Measurements from ENCODE around the gene SERHL2. TPM values are rescaled to one million over a fixed set of nuclear protein-coding genes. Genes with fewer than 3 reads are reported as not detected.

SERHL2 gene
- total and polyA plus RNA-seq, 4 donors: 1.7 to 3.3 (median 2.6) TPM

GRCh38 chr22:42621505-42622002 lies 67.8 kb downstream of the SERHL2 start:
- WGBS, 2 donors: 54 to 65% methylated on average over 11 of the region's 11 CpGs
- H3K4me1 ChIP-seq (ENCODE audit: control insufficient read depth in 5 of 5, insufficient read depth in 5 of 5, low read length in 5 of 5): peaks cover 0 to 19% (median 0%) of the 10 kb centered on the region in 5 donors
- no peak overlapping the region for H3K4me3 ChIP-seq
- DNase-seq (peak; percentile 36 to 63 (median 43)), ATAC-seq (ENCODE audit: insufficient read depth, low FRiP score) (no peak)
- H3K9me3 ChIP-seq (ENCODE audit: control insufficient read depth in 4 of 4, insufficient read depth in 3 of 4, low read length in 3 of 4): no peaks in the 10 kb centered on the region
- peak overlapping the region in 1 of 2 donors; percentile 46 for H3K27ac ChIP-seq (ENCODE audit: low read depth in 1 of 2, low read length in 1 of 2)
- peaks cover 11 to 43% (median 24%) of the 10 kb centered on the region in 4 donors for H3K36me3 ChIP-seq (ENCODE audit: control insufficient read depth in 4 of 4, insufficient read depth in 4 of 4, low read length in 4 of 4)
- no peak overlapping the region for H3K9ac ChIP-seq (ENCODE audit: insufficient read depth in 1 of 2, low read length in 2 of 2)
- TF ChIP-seq, protein P1, sequence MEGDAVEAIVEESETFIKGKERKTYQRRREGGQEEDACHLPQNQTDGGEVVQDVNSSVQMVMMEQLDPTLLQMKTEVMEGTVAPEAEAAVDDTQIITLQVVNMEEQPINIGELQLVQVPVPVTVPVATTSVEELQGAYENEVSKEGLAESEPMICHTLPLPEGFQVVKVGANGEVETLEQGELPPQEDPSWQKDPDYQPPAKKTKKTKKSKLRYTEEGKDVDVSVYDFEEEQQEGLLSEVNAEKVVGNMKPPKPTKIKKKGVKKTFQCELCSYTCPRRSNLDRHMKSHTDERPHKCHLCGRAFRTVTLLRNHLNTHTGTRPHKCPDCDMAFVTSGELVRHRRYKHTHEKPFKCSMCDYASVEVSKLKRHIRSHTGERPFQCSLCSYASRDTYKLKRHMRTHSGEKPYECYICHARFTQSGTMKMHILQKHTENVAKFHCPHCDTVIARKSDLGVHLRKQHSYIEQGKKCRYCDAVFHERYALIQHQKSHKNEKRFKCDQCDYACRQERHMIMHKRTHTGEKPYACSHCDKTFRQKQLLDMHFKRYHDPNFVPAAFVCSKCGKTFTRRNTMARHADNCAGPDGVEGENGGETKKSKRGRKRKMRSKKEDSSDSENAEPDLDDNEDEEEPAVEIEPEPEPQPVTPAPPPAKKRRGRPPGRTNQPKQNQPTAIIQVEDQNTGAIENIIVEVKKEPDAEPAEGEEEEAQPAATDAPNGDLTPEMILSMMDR (IDR thresholded peaks at IDR 0.05; ENCODE audit: control extremely low read depth, extremely low read depth): peak; percentile 62
- H3K27me3 ChIP-seq (ENCODE audit: control insufficient read depth in 3 of 3, insufficient read depth in 3 of 3, low read length in 2 of 3): no peaks in the 10 kb centered on the region

- peaks cover 0 to 19% (median 0%) of the 10 kb centered on the region in 5 donors for H3K4me1 ChIP-seq (ENCODE audit: control insufficient read depth in 5 of 5, insufficient read depth in 5 of 5, low read length in 5 of 5)
- H3K9ac ChIP-seq (ENCODE audit: insufficient read depth in 1 of 2, low read length in 2 of 2): no peak overlapping the region
- H3K4me3 ChIP-seq: no peak overlapping the region
- H3K27me3 ChIP-seq (ENCODE audit: control insufficient read depth in 3 of 3, insufficient read depth in 3 of 3, low read length in 2 of 3): no peaks in the 10 kb centered on the region
- TF ChIP-seq, protein P1 (IDR thresholded peaks at IDR 0.05; ENCODE audit: control extremely low read depth, extremely low read depth): no peak
- no peaks in the 10 kb centered on the region for H3K9me3 ChIP-seq (ENCODE audit: control insufficient read depth in 4 of 4, insufficient read depth in 3 of 4, low read length in 3 of 4)
- WGBS, 2 donors: 92 to 96% methylated on average over 20 of the region's 20 CpGs
- ATAC-seq (ENCODE audit: insufficient read depth, low FRiP score) (no peak), DNase-seq (no peak)
- peaks cover 11 to 49% (median 27%) of the 10 kb centered on the region in 4 donors for H3K36me3 ChIP-seq (ENCODE audit: control insufficient read depth in 4 of 4, insufficient read depth in 4 of 4, low read length in 4 of 4)
- no peak overlapping the region for H3K27ac ChIP-seq (ENCODE audit: low read depth in 1 of 2, low read length in 1 of 2)
These were observed 68.4 kb downstream of the SERHL2 start for GRCh38 chr22:42622061-42622710.

GRCh38 chr22:42623301-42623751 lies 69.6 kb downstream of the SERHL2 start:
- Histone ChIP-seq H3K9ac (ENCODE audit: insufficient read depth in 1 of 2, low read length in 2 of 2) (no peak overlapping the region), H3K9me3 (ENCODE audit: control insufficient read depth in 4 of 4, insufficient read depth in 3 of 4, low read length in 3 of 4) (no peaks in the 10 kb centered on the region), H3K36me3 (ENCODE audit: control insufficient read depth in 4 of 4, insufficient read depth in 4 of 4, low read length in 4 of 4) (peaks cover 11 to 61% (median 31%) of the 10 kb centered on the region in 4 donors), H3K27me3 (ENCODE audit: control insufficient read depth in 3 of 3, insufficient read depth in 3 of 3, low read length in 2 of 3) (no peaks in the 10 kb centered on the region), H3K4me3 (no peak overlapping the region), H3K27ac (ENCODE audit: low read depth in 1 of 2, low read length in 1 of 2) (peak overlapping the region in 1 of 2 donors; percentile 4), H3K4me1 (ENCODE audit: control insufficient read depth in 5 of 5, insufficient read depth in 5 of 5, low read length in 5 of 5) (peaks cover 0 to 11% (median 0%) of the 10 kb centered on the region in 5 donors)
- WGBS, 2 donors: 74 to 80% methylated on average over 18 of the region's 18 CpGs
- TF ChIP-seq, protein P1 (IDR thresholded peaks at IDR 0.05; ENCODE audit: control extremely low read depth, extremely low read depth): no peak
- DNase-seq: no peak
- ATAC-seq (ENCODE audit: insufficient read depth, low FRiP score): no peak

Small RNA genes lying within 50 kb of the gene (small RNA-seq; reads per million reads assigned to genes)
- 0.33 reads per million, percentile 39 among the genes with 10 or more reads in this experiment for gene RN7SKP80 (ENCODE audit: low replicate concordance)
- not detected for gene RNU6-513P (ENCODE audit: low replicate concordance)

Other genes with a start within 250 kb of the SERHL2 start
- 10 to 100 TPM in 1 of 2 donors, 1 to 10 TPM in 1; 2.2 to 14.4 TPM for gene NFAM1, start 121.6 kb upstream of the SERHL2 start, total RNA-seq
- 10 to 100 TPM in 1 of 2 donors, 1 to 10 TPM in 1; 3.6 to 24.6 TPM for gene NFAM1, start 121.6 kb upstream of the SERHL2 start, polyA plus RNA-seq
- 10 to 100 TPM; 14.9 to 35.5 TPM for gene RRP7A, start 34.2 kb upstream of the SERHL2 start, total RNA-seq
- 10 to 100 TPM; 10.2 to 31.9 TPM for gene RRP7A, start 34.2 kb upstream of the SERHL2 start, polyA plus RNA-seq
- 10 to 100 TPM; 41.1 to 62.1 TPM for gene POLDIP3, start 60.9 kb downstream of the SERHL2 start, total RNA-seq
- gene POLDIP3, start 60.9 kb downstream of the SERHL2 start, polyA plus RNA-seq: 10 to 100 TPM; 20.5 to 44.3 TPM
- 1 to 10 TPM in 1 of 2 donors, under 1 TPM in 1; 0.82 to 1.1 TPM for gene ATP5MGL, start 86.6 kb downstream of the SERHL2 start, total RNA-seq
- gene ATP5MGL, start 86.6 kb downstream of the SERHL2 start, polyA plus RNA-seq: under 1 TPM in 1 of 2 donors, not detected in 1; 0.16 TPM
- 100 to 1,000 TPM in 1 of 2 donors, 10 to 100 TPM in 1; 90.2 to 265 TPM for gene CYB5R3, start 95.4 kb downstream of the SERHL2 start, total RNA-seq
- gene CYB5R3, start 95.4 kb downstream of the SERHL2 start, polyA plus RNA-seq: 100 to 1,000 TPM; 122 to 190 TPM
- 10 to 100 TPM in 1 of 2 donors, 1 to 10 TPM in 1; 8.6 to 24.8 TPM for gene A4GALT, start 166.9 kb downstream of the SERHL2 start, total RNA-seq
- gene A4GALT, start 166.9 kb downstream of the SERHL2 start, polyA plus RNA-seq: 10 to 100 TPM; 23.9 to 29.3 TPM

All from lung (tissue), 13 donors.